Liver (tissue), 9 donors: Measurements from ENCODE around the gene P2RY12. TPM values are rescaled to one million over a fixed set of nuclear protein-coding genes. Genes with fewer than 3 reads are reported as not detected.

Experiments used
- DNase-seq: peaks from one replicate; pipeline ENCODE4 v3.0.0-alpha.2; 2017; ENCODE audit warnings: low spot score
- H3K27ac ChIP-seq, 2 donors: one replicate each; pipeline ENCODE4 v1.7.0; 2013; ENCODE audit warnings: inconsistent platforms in 2 of 2, low read length in 2 of 2, control low read depth in 1 of 2, low read depth in 1 of 2, mild to moderate bottlenecking in 1 of 2
- H3K27me3 ChIP-seq, 4 donors: one replicate each; pipeline versions ENCODE4 v1.6.1 to v1.7.0; 2013; ENCODE audit warnings: low read length in 3 of 4, inconsistent platforms in 1 of 4, mild to moderate bottlenecking in 1 of 4, moderate library complexity in 1 of 4; ENCODE audit not compliant: control insufficient read depth in 4 of 4, insufficient read depth in 4 of 4
- H3K36me3 ChIP-seq, 4 donors: one replicate each; pipeline versions ENCODE4 v1.6.1 to v1.7.0; 2013; ENCODE audit warnings: low read length in 3 of 4, mild to moderate bottlenecking in 3 of 4, low read depth in 1 of 4, moderate library complexity in 1 of 4; ENCODE audit not compliant: control insufficient read depth in 4 of 4, insufficient read depth in 3 of 4
- H3K4me1 ChIP-seq, 4 donors: one replicate each; pipeline versions ENCODE4 v1.6.1 to v1.7.0; 2013; ENCODE audit warnings: low read length in 3 of 4, mild to moderate bottlenecking in 3 of 4, moderate library complexity in 1 of 4; ENCODE audit not compliant: control insufficient read depth in 4 of 4, insufficient read depth in 4 of 4
- H3K4me3 ChIP-seq, 3 donors: one replicate each; pipeline versions ENCODE4 v1.6.1 to v1.7.0; 2013; ENCODE audit warnings: low read length in 3 of 3, control low read depth in 1 of 3, low read depth in 1 of 3, mild to moderate bottlenecking in 1 of 3
- H3K9ac ChIP-seq, 2 donors: one replicate each; pipeline ENCODE4 v1.7.0; 2013; ENCODE audit warnings: low read length in 2 of 2, mild to moderate bottlenecking in 2 of 2, moderate library complexity in 2 of 2, control low read depth in 1 of 2, low read depth in 1 of 2
- H3K9me3 ChIP-seq, 4 donors: one replicate each; pipeline versions ENCODE4 v1.6.1 to v1.7.0; 2013; ENCODE audit warnings: low read length in 3 of 4; ENCODE audit not compliant: control insufficient read depth in 4 of 4
- EGR1 ChIP-seq, 2 donors: IDR thresholded peaks; 2 replicates each; pipeline ENCODE4 v1.6.1; 2016 to 2018; ENCODE audit warnings: antibody characterized with exemption in 2 of 2, low read depth in 2 of 2
- HNF4G ChIP-seq: IDR thresholded peaks from 2 replicates; pipeline ENCODE4 v1.6.1; 2016; ENCODE audit warnings: antibody characterized with exemption
- JUND ChIP-seq, 2 donors: IDR thresholded peaks; 2 replicates each; pipeline ENCODE4 v1.6.1; 2016; ENCODE audit warnings: antibody characterized with exemption in 2 of 2
- RAD21 ChIP-seq, 2 donors: IDR thresholded peaks; 2 replicates each; pipeline ENCODE4 v1.6.1; 2016; ENCODE audit warnings: antibody characterized with exemption in 2 of 2, mild to moderate bottlenecking in 2 of 2
- REST ChIP-seq: IDR thresholded peaks from 2 replicates; pipeline ENCODE4 v1.6.1; 2016; ENCODE audit warnings: antibody characterized with exemption, mild to moderate bottlenecking
- RXRA ChIP-seq, 2 donors: IDR thresholded peaks; 2 replicates each; pipeline ENCODE4 v1.6.1; 2017 to 2018; ENCODE audit warnings: antibody characterized with exemption in 2 of 2, mild to moderate bottlenecking in 1 of 2
- SP1 ChIP-seq: IDR thresholded peaks from 2 replicates; pipeline ENCODE4 v1.6.1; 2018; ENCODE audit warnings: antibody characterized with exemption, mild to moderate bottlenecking
- TAF1 ChIP-seq: conservative IDR thresholded peaks from 2 replicates; pipeline ENCODE4 v1.6.1; 2016; ENCODE audit warnings: antibody characterized with exemption, mild to moderate bottlenecking
- YY1 ChIP-seq: IDR thresholded peaks from 2 replicates; pipeline ENCODE4 v1.6.1; 2016; ENCODE audit warnings: antibody characterized with exemption, mild to moderate bottlenecking
- WGBS: extraction: QIAGEN DNeasy Blood & Tissue Kit; methylation state at CpG from one replicate; pipeline ENCODE4 v1.1.7; 2013; 5-methylcytosine and 5-hydroxymethylcytosine counted together
- polyA plus RNA-seq, 2 donors: library from polyadenylated mRNA; stranded (reverse) in 1 of 2; unstranded in 1 of 2; fragments of 200-250 nt in 1 of 2; fragments of >200 nt in 1 of 2; fragmentation: Nextera tagmentation in 1 of 2; extraction: Ambion mirVana in 1 of 2; gene quantifications; one replicate each; pipeline versions ENCODE4 v1.2.1 to v1.2.3, GENCODE V29; 2013 to 2015
- total RNA-seq, 2 donors: library from RNA; depleted of rRNA; stranded (reverse); fragments of >200 nt; gene quantifications; one replicate each; pipeline ENCODE4 v1.2.3, GENCODE V29; 2014
- TF ChIP-seq, protein P1 (sequence below): IDR thresholded peaks from 2 replicates; pipeline ENCODE4 v1.6.1; 2016; ENCODE audit warnings: antibody characterized with exemption
- TF ChIP-seq, protein P2 (sequence below): IDR thresholded peaks from 2 replicates; pipeline ENCODE4 v1.6.1; 2016; ENCODE audit warnings: antibody characterized with exemption
- donor health status: healthy.
- donor health status: healthy.
- donor health status: healthy.
- donor health status: healthy.
- donor health status: healthy.

The P2RY12 gene
- total and polyA plus RNA-seq, 4 donors = 0.43 to 2.8 (median 1.6) TPM

GRCh38 chr3:151387432-151387831 lies 2.9 kb upstream of the P2RY12 start:
- no peak overlapping the region for H3K9ac ChIP-seq

GRCh38 chr3:151386056-151386455 lies 1.5 kb upstream of the P2RY12 start:
- Histone ChIP-seq H3K9me3 (no peaks in the 10 kb centered on the region), H3K36me3 (no peaks in the 10 kb centered on the region), H3K4me1 (peaks cover 0 to 6% (median 3%) of the 10 kb centered on the region in 4 donors), H3K4me3 (no peak overlapping the region), H3K27ac (no peak overlapping the region), H3K27me3 (no peaks in the 10 kb centered on the region), H3K9ac (no peak overlapping the region)
- no peak for TF ChIP-seq RXRA (IDR thresholded peaks at IDR 0.05)
- no peak for TF ChIP-seq REST
- no peak for TF ChIP-seq RAD21 (IDR thresholded peaks at IDR 0.05)
- 97% methylated on average over 4 of the region's 4 CpGs for WGBS
- no peak for DNase-seq

More at GRCh38 chr3:151387432-151387831, 2.9 kb upstream of the P2RY12 start:
- no peaks in the 10 kb centered on the region for H3K27me3 ChIP-seq
- H3K4me3 ChIP-seq = no peak overlapping the region
- H3K4me1 ChIP-seq = peaks cover 0 to 6% (median 3%) of the 10 kb centered on the region in 4 donors
- no peaks in the 10 kb centered on the region for H3K36me3 ChIP-seq
- H3K9me3 ChIP-seq = no peaks in the 10 kb centered on the region
- DNase-seq = no peak
- no peak overlapping the region for H3K27ac ChIP-seq
- 90% methylated on average over 5 of the region's 5 CpGs for WGBS
- no peak for TF ChIP-seq SP1
- TF ChIP-seq RAD21 (IDR thresholded peaks at IDR 0.05) = no peak
- TF ChIP-seq REST = no peak
- no peak for TF ChIP-seq YY1
- TF ChIP-seq, protein P1, sequence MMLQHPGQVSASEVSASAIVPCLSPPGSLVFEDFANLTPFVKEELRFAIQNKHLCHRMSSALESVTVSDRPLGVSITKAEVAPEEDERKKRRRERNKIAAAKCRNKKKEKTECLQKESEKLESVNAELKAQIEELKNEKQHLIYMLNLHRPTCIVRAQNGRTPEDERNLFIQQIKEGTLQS = no peak
- TF ChIP-seq TAF1 = no peak
- TF ChIP-seq EGR1 (IDR thresholded peaks at IDR 0.05; ENCODE audit: low read depth in 2 of 2) = no peak
- TF ChIP-seq, protein P2, sequence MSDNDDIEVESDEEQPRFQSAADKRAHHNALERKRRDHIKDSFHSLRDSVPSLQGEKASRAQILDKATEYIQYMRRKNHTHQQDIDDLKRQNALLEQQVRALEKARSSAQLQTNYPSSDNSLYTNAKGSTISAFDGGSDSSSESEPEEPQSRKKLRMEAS = no peak
- TF ChIP-seq HNF4G = no peak
- no peak for TF ChIP-seq JUND (IDR thresholded peaks at IDR 0.05)
